Activated T-helper 1 cell treated with anti-CD3 and anti-CD28 coated beads, Interleukin-2, amount 50 U/mL, for 16 hours (primary cell): ENCODE measurements around the gene RGS10.

Experiments used
- DNase-seq, 2 donors: peaks; one replicate each; pipeline ENCODE4 v3.0.0-alpha.2; 2020; ENCODE audit warnings: low read depth in 1 of 2, low spot score in 1 of 2

Gene RGS10

GRCh38 chr10:119451300-119451896 is 91.1 kb downstream of the RGS10 start:
- DNase-seq: no peak

DNA sequence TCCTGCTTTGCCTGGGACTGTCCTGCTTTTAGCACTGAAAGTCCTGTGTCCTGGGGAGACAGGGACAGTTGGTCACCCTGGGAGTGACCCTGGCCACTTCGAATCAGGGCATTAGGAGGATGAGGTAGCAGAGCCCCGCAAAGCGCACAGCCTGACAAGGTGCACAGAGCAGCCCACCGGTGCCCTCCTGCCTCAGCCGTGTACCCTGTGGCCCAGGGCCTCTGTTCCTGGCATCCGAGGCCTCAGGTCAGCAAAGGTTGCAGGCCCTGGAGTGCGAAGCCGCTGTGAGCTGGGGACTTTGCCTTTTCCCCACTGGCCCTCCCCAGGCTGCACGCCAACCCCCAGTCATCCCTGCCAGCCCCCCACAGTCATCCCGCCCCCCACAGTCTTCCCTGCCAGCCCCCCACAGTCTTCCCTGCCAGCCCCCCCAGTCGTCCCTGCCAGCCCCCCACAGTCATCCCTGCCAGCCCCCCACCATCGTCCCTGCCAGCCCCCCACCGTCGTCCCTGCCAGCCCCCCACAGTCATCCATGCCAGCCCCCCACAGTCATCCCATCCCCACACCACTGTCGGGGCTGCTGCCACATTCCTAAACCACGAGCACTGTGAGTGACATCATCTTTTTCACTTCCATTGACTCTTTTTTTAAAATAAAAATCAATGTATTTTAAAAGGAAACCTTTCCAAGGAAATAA is 91.8 kb downstream of the RGS10 start:
- no peak for DNase-seq
